ACC112 (cell line): ENCODE results near the gene FLT4.
"Not testable (repeated sequence)": the region's sequence is repeated elsewhere in the genome, so short reads cannot be mapped to it uniquely, and the experiment has no call there.

Source experiments
- H2AFZ ChIP-seq: fragments of 200-600 bp; sonication (generic); one replicate; pipeline ENCODE4 v1.6.0; 2017; ENCODE audit warnings: antibody characterized with exemption, low read length; ENCODE audit not compliant: unreplicated experiment
- H3K27ac ChIP-seq: fragments of 200-600 bp; sonication (generic); 2 replicates; pipeline ENCODE4 v1.5.1; 2014; ENCODE audit warnings: low read depth, mild to moderate bottlenecking, antibody characterized with exemption, low read length, moderate library complexity
- H3K27me3 ChIP-seq: fragments of 200-600 bp; sonication (generic); 2 replicates; pipeline ENCODE4 v1.6.1; 2014; ENCODE audit warnings: mild to moderate bottlenecking, antibody characterized with exemption, low read length, moderate library complexity, mixed read lengths; ENCODE audit not compliant: insufficient read depth
- H3K36me3 ChIP-seq: fragments of 200-600 bp; sonication (generic); 2 replicates; pipeline ENCODE4 v1.6.1; 2016; ENCODE audit warnings: mild to moderate bottlenecking, antibody characterized with exemption, low read length, moderate library complexity, mixed read lengths; ENCODE audit not compliant: insufficient read depth
- H3K4me1 ChIP-seq: fragments of 200-600 bp; sonication (generic); one replicate; pipeline ENCODE4 v1.6.1; 2016; ENCODE audit warnings: low read length, mixed read lengths; ENCODE audit not compliant: insufficient read depth, unreplicated experiment, control insufficient read depth
- H3K4me3 ChIP-seq: fragments of 200-600 bp; sonication (generic); 2 replicates; pipeline ENCODE4 v1.5.1; 2014; ENCODE audit warnings: mild to moderate bottlenecking, low read depth, low read length
- H3K79me2 ChIP-seq: fragments of 200-600 bp; sonication (generic); one replicate; pipeline ENCODE4 v1.6.0; 2016; ENCODE audit warnings: low read length; ENCODE audit not compliant: control insufficient read depth, unreplicated experiment, insufficient read depth

The FLT4 gene

DNA sequence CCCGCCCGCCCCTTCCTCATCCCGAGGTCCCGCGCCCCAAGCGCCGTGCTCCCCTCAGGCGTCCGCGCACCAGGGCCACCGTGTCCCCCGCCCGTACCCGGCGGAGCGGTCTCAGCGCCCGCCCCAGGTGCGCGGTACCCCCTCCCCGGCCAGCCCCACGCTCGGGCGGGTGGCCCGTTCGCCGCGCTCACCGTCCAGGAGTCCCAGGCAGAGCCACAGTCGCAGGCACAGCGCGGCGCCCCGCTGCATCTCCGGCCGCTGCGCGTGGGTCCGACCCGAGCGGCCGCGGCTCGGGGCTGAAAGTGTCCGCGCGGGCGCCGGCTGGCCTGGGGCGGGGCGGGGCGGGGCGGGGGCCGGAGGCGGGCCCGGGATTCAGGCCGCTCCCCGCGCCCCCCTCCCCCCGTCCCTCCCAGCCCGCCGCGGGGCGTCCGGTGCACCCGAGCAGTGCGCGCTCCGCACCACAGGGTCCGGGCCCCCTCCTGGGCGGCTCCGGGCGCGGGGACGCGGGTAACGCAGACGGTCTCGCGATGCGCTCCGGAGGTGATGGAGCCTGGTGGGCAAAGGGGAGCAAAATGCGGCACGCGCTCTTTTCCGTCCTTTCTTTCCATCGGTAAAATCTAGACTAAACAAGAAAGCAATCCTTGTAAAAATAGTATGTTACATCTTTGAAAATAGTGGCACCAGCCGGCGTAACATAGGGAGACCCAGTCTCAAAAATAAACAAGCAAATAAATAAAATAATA is at the start of gene FLT4:
FLT4 (minus strand) TSS at position 304 of the 743 bp plus-strand sequence; CDS start at position 249, 55 bp downstream.
- no peaks in the 10 kb centered on the region for H3K79me2 ChIP-seq
- no peaks in the 10 kb centered on the region for H3K36me3 ChIP-seq
- peaks cover 76% of the 10 kb centered on the region for H3K27me3 ChIP-seq
- peaks cover 4% of the 10 kb centered on the region for H3K4me1 ChIP-seq
- peak within 1 kb of the TSS; percentile 68 for H2AFZ ChIP-seq
- peak within 1 kb of the TSS; percentile 75 for H3K4me3 ChIP-seq
- no peak within 1 kb of the TSS for H3K27ac ChIP-seq

DNA sequence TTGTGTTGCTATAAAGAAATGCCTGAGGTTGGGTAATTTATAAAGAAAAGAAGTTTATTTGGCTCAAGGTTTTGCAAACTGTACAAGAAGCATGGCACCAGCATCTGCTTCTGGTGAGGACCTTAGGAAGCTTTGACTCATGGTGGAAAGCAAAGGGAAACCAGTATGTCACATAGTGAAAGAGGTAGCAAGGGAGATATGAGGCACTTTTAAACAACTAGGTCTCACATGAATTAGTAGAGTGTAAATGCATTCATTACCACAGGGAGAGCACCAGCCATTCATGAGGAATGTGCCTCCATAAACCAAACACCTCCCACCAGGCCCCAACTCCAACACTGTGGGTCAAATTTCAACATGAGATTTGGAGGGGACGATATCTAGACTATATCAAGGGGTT is 49.6 kb upstream of the FLT4 start:
- no peaks in the 10 kb centered on the region for H3K79me2 ChIP-seq
- no peak overlapping the region for H3K4me3 ChIP-seq
- H3K27me3 ChIP-seq: peaks cover 69% of the 10 kb centered on the region
- H3K36me3 ChIP-seq: no peaks in the 10 kb centered on the region
- no peak overlapping the region for H3K27ac ChIP-seq
- H3K4me1 ChIP-seq: no peaks in the 10 kb centered on the region
- H2AFZ ChIP-seq: no peak overlapping the region

DNA sequence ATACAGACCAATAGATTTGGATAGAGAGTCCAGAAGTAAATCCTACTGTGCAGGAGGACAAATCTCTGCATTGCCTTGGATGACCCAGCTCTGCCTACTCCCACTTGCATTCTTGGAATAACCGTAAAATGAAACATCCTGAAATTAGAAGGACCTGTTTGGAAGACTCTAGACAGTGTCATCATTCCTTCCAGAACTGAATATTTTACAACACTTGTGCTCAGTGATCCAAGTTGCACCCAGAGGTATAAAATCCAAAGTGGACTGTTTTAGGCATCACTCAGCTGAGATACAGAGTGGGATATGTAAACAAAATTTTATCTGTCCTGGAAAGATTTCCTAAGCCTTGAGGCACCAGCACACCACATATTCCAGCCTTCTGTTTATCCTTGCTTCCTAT is 46.7 kb upstream of the FLT4 start:
- Histone ChIP-seq H3K4me1 (no peaks in the 10 kb centered on the region), H3K4me3 (no peak overlapping the region), H3K79me2 (no peaks in the 10 kb centered on the region), H3K27me3 (peaks cover 92% of the 10 kb centered on the region), H2AFZ (no peak overlapping the region), H3K27ac (no peak overlapping the region), H3K36me3 (no peaks in the 10 kb centered on the region)

DNA sequence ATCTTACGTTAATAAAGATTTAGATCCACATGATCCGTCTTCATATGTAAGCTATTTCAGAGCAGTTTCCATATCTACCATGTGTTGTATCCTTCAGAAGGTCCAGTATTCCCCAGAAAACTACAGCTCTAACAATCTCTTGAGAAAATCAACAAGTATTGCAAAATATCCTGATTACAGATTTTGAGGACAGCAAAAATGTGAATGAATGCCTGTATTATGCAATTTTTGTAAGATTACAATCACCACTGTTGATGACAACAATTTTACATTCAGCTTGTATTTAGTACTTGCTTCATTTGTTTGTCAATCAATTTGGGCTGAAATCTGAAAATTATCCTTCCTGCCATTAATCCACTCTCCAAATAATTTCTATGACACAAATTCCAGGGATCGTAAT is 43.0 kb upstream of the FLT4 start:
- Histone ChIP-seq H3K79me2 (no peaks in the 10 kb centered on the region), H3K36me3 (no peaks in the 10 kb centered on the region), H3K27ac (no peak overlapping the region), H3K27me3 (peaks cover 99% of the 10 kb centered on the region), H2AFZ (no peak overlapping the region), H3K4me1 (no peaks in the 10 kb centered on the region), H3K4me3 (no peak overlapping the region)

DNA sequence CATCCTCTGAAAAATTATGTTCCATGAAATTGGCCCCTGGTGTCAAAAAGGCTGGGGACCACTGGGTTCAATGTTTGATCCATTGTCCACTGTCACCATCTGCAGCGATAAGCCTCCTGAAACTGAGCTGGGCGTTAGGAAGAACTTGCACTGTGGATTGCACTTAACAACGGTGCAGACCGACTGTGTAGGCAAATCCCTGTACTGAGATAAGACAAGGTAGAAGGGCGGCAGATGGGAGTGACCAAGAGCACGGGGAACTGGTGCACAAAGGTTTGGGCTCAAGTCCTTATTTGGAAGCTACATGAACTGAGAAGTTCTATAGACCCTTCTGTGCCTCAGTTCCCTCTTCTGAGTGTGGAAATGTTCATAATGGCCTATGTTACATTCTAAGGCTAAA is 41.6 kb upstream of the FLT4 start:
- H3K36me3 ChIP-seq: no peaks in the 10 kb centered on the region
- H3K79me2 ChIP-seq: no peaks in the 10 kb centered on the region
- H2AFZ ChIP-seq: no peak overlapping the region
- H3K4me1 ChIP-seq: no peaks in the 10 kb centered on the region
- no peak overlapping the region for H3K4me3 ChIP-seq
- no peak overlapping the region for H3K27ac ChIP-seq
- peaks cover 99% of the 10 kb centered on the region for H3K27me3 ChIP-seq

DNA sequence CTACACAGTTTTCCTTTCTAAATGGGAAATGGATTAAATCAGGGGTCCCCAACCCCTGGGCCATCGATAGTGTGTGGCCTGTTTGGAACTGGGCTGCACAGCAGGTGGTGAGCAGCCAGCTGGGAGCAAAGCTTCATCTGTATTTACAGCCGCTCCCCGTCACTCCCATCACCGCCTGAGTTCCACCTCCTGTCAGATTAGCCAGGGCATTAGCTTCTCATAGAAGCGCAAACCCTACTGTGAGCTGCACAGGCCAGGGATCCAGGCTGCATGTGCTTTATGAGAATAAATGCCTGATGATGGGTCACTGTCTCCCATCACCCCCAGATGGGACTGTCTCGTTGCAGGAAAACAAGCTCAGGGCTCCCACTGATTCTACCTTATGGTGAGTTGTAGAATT is 41.2 kb upstream of the FLT4 start:
- Histone ChIP-seq H3K4me1 (no peaks in the 10 kb centered on the region), H3K27ac (no peak overlapping the region), H2AFZ (no peak overlapping the region), H3K36me3 (no peaks in the 10 kb centered on the region), H3K27me3 (peaks cover 99% of the 10 kb centered on the region), H3K4me3 (no peak overlapping the region), H3K79me2 (no peaks in the 10 kb centered on the region)

DNA sequence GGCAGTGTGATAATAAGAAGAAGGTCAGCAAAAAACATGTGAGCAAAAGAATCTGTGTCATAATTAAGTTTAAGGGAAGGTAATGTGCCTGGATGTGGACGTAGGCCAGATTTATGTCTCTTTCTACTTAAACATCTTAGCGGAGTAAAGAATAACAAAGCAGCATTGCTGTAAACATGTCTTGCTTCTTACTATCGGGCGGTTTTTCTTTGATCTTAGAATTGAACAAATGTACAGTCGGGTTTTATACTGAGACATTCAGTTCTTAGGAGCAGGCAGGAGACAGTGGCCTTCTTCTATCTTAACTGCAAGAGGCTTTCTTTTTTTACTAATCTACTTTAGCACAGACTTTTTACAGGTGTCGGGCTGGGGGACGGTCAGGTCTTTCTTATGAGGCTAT is 40.4 kb upstream of the FLT4 start:
- Histone ChIP-seq H3K36me3 (no peaks in the 10 kb centered on the region), H3K27me3 (peaks cover 99% of the 10 kb centered on the region), H3K79me2 (no peaks in the 10 kb centered on the region), H3K4me3 (no peak overlapping the region), H3K27ac (no peak overlapping the region), H3K4me1 (no peaks in the 10 kb centered on the region), H2AFZ (no peak overlapping the region)

DNA sequence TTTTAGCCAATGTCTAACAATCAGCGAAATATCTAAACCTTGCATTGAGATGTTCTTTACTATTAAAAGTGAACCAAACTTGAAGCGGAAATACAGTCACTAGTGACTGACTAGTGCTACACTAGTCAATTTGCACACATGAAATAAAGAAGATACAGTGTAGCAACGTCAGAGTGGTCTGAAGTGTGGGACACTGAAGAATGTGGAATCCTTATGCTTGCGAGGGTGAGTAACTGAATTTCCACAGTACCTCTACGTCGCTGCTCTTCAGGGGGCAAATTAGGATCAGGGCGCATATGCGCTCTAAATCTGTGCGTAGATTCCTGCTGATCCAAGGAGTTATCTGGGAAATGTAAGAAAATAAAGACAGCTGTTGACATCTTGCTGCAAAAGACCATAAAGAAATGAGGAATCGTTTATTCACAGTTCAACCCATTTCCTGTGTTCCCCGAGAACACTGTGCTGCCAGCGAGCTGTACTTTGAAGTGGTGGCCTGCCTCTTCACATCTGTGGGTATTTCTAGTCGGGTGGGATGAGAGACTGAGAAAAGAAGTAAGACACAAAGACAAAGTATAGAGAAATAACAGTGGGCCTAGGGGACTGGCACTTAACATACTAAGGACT is 39.8 kb upstream of the FLT4 start:
- H3K27ac ChIP-seq: no peak overlapping the region

DNA sequence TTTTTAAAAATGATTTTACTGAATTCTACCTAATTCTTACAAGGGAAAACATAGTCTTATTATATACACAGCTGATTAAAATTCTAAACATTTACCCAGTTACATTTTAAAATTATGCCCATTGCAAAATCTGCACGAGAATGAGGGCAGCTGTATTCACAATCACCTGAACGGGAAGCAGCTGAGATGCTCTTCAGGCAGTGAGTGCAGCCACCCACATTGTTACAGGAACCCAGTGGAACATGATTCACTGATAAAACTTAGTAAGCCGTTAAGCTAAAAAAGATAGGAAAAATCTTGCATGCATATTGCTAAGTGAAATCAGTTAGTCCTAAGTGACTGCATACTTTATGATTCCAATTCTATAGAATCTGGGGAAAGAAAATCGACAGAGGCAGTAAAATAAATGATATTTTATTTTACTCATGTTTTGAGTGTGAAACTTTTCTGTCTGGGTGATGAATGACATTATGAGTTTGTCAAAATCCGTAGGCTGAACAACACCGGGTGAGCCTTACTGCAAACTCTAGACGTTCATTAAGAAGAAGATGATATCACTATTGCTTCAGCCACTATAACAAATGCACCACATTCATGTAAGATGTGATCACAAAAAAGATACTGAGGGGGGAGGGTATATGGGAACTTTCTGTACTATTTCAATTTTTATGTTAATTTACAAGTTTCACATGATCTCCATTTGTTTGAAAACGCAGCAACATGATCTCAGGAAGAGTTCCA is 39.1 kb upstream of the FLT4 start:
- H2AFZ ChIP-seq: no peak overlapping the region
- H3K27me3 ChIP-seq: peaks cover 99% of the 10 kb centered on the region
- no peak overlapping the region for H3K4me3 ChIP-seq
- H3K27ac ChIP-seq: no peak overlapping the region
- H3K79me2 ChIP-seq: no peaks in the 10 kb centered on the region
- no peaks in the 10 kb centered on the region for H3K36me3 ChIP-seq
- H3K4me1 ChIP-seq: no peaks in the 10 kb centered on the region

More for the DNA sequence above, 39.8 kb upstream of the FLT4 start:
- no peak overlapping the region for H2AFZ ChIP-seq
- H3K79me2 ChIP-seq: no peaks in the 10 kb centered on the region
- peaks cover 99% of the 10 kb centered on the region for H3K27me3 ChIP-seq
- H3K36me3 ChIP-seq: no peaks in the 10 kb centered on the region
- H3K4me3 ChIP-seq: no peak overlapping the region
- no peaks in the 10 kb centered on the region for H3K4me1 ChIP-seq

DNA sequence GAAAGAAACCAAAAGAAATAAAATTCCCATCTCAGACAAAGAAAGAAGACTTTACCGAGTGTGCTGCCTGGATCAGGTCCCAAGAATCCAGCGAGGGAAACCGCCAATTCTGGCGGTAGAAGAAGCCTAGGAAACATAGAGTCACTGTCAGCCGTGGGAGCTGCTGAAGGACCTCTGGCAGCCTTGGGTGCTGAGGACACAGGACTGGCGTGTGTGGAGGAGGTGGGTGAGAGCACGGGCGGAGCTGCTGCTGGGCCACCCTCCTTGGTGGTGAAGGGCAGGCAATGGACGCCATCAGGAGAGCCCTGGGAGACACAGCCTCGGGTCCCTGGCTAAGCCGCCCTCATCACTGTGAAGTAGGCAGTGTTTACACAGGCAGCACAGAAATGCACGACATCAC is 37.4 kb upstream of the FLT4 start:
- H3K27ac ChIP-seq, H3K4me1 ChIP-seq, H2AFZ ChIP-seq, H3K79me2 ChIP-seq, H3K4me3 ChIP-seq, H3K36me3 ChIP-seq: not testable (repeated sequence)
- H3K27me3 ChIP-seq: peaks cover 99% of the 10 kb centered on the region
